HUES6 (cell line): ENCODE data around the gene SIRPD.

Source experiments
- H3K27ac ChIP-seq: 2 replicates; pipeline ENCODE4 v1.7.0; 2013; ENCODE audit warnings: low read depth, mild to moderate bottlenecking, low read length, inconsistent platforms
- H3K27me3 ChIP-seq: 2 replicates; pipeline ENCODE4 v1.6.1; 2013; ENCODE audit warnings: low read length; ENCODE audit not compliant: control insufficient read depth, insufficient read depth
- H3K36me3 ChIP-seq: 2 replicates; pipeline ENCODE4 v1.6.1; 2013; ENCODE audit warnings: low read length; ENCODE audit not compliant: control insufficient read depth, insufficient read depth
- H3K4me1 ChIP-seq: 2 replicates; pipeline ENCODE4 v1.6.1; 2013; ENCODE audit warnings: low read length; ENCODE audit not compliant: control insufficient read depth, insufficient read depth
- H3K4me3 ChIP-seq: 2 replicates; pipeline ENCODE4 v1.5.1; 2013; ENCODE audit warnings: low read depth, low read length
- H3K9ac ChIP-seq: one replicate; pipeline ENCODE4 v1.6.1; 2013; ENCODE audit warnings: mild to moderate bottlenecking, low read length
- H3K9me3 ChIP-seq: 2 replicates; pipeline ENCODE4 v1.6.1; 2013; ENCODE audit warnings: low read depth, low read length; ENCODE audit not compliant: control insufficient read depth, insufficient read depth

Gene SIRPD

DNA sequence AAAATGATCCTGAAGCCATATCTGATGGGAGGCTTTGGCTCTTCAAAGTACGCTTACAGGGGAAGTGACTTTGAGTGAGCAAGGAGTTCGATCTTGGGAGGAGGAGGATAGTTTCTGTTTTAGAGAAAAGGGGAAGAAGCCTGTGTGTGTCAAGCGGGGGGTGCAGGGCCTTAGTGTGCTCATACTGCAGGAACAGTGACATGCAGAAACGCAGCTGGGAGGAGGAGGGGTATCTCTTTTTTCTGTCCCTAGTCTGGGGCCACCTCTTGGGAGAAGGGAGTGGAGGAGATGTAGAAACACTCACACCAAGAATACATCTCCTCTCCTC lies 19.8 kb downstream of the SIRPD start:
- no peak overlapping the region for H3K4me3 ChIP-seq
- H3K27me3 ChIP-seq, result no peaks in the 10 kb centered on the region
- no peaks in the 10 kb centered on the region for H3K9me3 ChIP-seq
- H3K27ac ChIP-seq, result no peak overlapping the region
- no peak overlapping the region for H3K9ac ChIP-seq
- no peaks in the 10 kb centered on the region for H3K4me1 ChIP-seq
- H3K36me3 ChIP-seq, result no peaks in the 10 kb centered on the region

DNA sequence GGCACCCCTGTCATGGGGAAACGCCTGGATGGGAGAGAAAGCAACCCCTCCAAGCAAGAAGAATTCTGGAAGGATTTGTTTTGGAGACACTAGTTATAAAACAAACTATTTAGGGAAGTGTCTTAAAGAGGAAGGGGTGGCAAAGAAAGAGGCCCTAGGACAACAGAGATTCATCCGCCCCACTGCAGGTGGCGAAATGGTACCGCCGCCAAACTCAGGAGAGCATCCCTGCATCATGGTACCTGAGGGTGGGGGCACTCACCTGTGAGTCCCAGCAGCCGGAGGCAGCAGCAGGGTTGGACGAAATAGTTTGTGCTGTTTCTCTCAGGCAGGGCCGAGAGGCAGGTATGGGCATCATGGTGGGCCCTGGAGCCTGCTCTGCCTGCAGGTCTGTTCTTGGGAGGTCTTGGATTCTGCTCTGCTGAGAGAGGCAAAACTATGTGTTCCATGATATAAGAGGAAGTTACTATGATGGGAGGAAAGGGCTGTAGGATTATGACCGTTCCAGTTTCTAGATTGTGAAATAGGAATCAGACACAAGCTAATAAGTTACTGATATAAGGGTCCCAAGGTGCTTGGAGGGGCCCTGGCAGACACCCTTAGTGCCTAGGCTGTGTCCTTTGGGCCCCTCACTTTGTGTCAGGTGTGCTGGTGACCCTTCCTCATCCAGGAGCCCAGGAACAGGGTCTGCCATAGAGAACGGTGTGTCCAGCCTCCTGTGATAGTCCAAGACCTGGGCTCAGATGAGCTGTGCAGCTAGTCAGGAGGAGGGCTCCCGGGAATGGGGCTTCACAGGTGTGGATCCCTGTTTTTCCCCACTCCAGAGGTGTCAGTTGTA lies 20.4 kb downstream of the SIRPD start:
- H3K27me3 ChIP-seq, result no peaks in the 10 kb centered on the region
- H3K27ac ChIP-seq, result no peak overlapping the region
- no peaks in the 10 kb centered on the region for H3K9me3 ChIP-seq
- H3K4me3 ChIP-seq, result no peak overlapping the region
- H3K36me3 ChIP-seq, result no peaks in the 10 kb centered on the region
- no peaks in the 10 kb centered on the region for H3K4me1 ChIP-seq
- H3K9ac ChIP-seq, result no peak overlapping the region

DNA sequence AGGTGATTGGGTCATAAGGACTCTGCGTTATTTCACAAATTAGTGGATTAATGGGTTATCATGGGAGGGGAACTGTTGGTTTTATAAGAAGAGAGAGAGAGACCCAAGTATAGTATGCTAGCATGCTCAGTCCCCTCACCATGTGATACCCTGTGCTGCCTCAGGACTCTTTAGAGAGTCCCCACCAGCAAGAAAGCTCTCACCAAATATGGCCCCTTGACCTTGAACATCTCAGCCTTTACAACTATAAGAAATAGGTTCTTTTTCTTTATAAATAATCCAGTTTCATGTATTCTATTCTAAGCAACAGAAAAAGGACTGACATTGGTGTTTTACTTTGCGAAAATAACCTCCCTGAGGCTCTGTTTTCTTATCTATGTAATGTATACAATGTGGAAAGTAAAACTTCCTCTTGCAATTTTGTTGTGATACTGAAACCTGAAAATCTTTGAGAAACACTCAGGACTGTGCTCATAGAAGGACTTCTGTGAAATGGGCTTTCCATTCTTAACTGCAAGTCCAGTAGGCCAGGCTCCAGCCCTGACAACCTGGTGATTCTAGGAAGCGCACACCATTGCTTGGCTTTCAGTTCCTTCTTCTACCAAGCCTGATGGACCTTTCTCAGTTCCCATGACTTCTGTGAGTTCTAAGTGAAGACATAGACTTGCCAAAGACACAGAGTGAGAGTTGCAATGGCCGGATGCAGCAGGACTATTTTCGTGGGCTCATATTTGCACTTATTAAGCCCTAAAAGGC lies 21.9 kb downstream of the SIRPD start:
- Histone ChIP-seq H3K4me3 (no peak overlapping the region), H3K9me3 (no peaks in the 10 kb centered on the region), H3K27ac (no peak overlapping the region), H3K9ac (no peak overlapping the region), H3K4me1 (no peaks in the 10 kb centered on the region), H3K36me3 (no peaks in the 10 kb centered on the region), H3K27me3 (no peaks in the 10 kb centered on the region)

DNA sequence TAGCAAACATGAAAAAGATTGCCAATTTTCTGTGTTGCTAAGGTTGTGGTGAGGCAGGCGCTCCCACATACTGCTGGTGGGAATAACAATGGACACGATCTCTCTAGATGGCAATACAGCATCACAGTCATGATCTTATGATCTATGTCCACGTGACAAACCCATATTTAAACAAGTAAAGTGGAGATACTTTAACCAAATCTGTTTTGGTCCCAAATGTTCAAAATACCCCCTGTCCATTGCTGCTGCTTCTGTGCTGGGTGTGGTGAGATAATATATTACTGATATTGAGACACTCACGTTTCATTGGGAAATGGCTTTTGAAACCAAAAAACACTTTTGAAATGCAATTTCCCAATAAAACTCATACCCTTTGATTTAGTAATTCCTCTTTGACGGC lies 23.0 kb downstream of the SIRPD start:
- H3K27ac ChIP-seq, result no peak overlapping the region
- H3K36me3 ChIP-seq, result no peaks in the 10 kb centered on the region
- H3K4me3 ChIP-seq, result no peak overlapping the region
- H3K9ac ChIP-seq, result no peak overlapping the region
- H3K27me3 ChIP-seq, result no peaks in the 10 kb centered on the region
- H3K9me3 ChIP-seq, result no peaks in the 10 kb centered on the region
- no peaks in the 10 kb centered on the region for H3K4me1 ChIP-seq

DNA sequence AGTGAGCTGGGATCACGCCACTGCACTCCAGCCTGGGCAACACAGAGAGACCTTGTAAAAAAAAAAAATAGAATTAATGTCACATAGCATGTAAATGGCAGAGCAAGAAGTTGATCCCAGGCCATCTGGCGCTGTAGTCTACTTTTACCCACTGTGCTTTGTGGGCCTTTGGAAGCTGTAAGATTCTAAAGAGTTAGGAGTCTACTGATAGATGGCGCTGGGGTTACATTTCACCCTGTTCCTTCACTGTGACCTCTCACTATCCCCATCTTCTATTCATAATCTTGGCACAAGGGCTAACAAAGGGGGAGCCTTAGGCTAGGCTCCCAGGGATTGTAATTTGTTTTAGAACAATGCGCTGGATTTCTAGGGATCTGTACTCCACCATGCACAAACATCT lies 24.4 kb downstream of the SIRPD start:
- Histone ChIP-seq H3K9me3 (no peaks in the 10 kb centered on the region), H3K4me1 (no peaks in the 10 kb centered on the region), H3K4me3 (no peak overlapping the region), H3K9ac (no peak overlapping the region), H3K36me3 (no peaks in the 10 kb centered on the region), H3K27me3 (no peaks in the 10 kb centered on the region), H3K27ac (no peak overlapping the region)

DNA sequence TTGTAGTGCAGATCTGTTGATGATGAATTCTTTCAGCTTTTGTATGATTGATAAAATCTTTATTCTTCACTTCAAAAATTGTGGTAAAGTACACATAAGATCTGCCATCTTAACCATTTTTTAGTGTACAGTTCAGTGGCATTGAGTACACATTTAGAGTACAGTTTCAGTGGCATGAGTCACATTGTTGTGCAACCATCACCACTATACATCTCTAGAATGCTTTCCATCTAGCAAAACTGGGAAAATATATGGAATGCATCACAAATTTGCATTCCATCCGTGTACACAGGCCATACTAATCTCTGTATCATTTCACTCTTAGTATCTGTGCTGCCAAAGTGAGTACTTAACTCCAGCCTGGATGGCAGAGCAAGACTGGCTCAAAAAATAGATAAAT lies 28.7 kb downstream of the SIRPD start:
- Histone ChIP-seq H3K4me1 (no peaks in the 10 kb centered on the region), H3K9ac (no peak overlapping the region), H3K36me3 (no peaks in the 10 kb centered on the region), H3K4me3 (no peak overlapping the region), H3K27me3 (no peaks in the 10 kb centered on the region), H3K9me3 (no peaks in the 10 kb centered on the region), H3K27ac (no peak overlapping the region)

DNA sequence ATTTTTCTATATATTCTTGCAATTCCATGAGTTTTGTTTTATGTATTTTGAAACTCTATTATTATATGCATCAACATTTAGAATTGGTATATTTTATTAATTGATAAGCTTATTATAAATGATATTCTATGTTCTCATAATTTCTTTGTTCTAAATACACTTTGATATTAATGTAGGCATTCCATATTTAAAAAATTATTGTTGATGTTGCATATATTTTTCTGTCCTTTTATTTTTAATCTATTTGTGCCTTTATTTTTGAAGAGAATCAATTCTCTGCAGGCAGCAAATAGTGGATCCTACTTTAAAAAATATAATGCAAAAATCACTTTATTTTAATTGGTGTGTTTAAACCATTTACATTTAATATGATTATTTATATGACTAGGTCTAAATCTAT lies 29.6 kb downstream of the SIRPD start:
- Histone ChIP-seq H3K36me3 (no peaks in the 10 kb centered on the region), H3K4me1 (no peaks in the 10 kb centered on the region), H3K27ac (no peak overlapping the region), H3K9me3 (no peaks in the 10 kb centered on the region), H3K9ac (no peak overlapping the region), H3K27me3 (no peaks in the 10 kb centered on the region), H3K4me3 (no peak overlapping the region)

DNA sequence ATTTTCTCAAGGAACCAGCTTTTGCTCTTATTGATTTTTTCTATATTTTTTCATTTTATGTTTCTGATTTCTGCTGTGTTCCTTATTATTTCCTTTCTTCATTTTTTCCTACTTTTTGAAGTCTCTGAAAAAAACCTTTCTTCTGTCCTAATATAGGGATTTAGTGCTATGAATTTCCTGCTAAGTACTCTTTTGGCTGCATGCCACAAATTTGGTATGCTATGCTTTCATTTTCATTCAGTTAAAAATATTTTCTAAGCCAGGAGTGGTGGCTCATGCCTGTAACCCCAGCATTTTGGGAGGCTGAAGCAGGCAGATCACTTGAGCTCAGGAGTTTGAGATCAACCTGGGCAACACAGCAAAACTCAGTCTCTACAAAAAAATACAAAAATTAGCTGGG lies 30.6 kb downstream of the SIRPD start:
- no peaks in the 10 kb centered on the region for H3K4me1 ChIP-seq
- H3K27ac ChIP-seq, result no peak overlapping the region
- no peaks in the 10 kb centered on the region for H3K27me3 ChIP-seq
- H3K9me3 ChIP-seq, result no peaks in the 10 kb centered on the region
- H3K36me3 ChIP-seq, result no peaks in the 10 kb centered on the region
- H3K9ac ChIP-seq, result no peak overlapping the region
- no peak overlapping the region for H3K4me3 ChIP-seq

DNA sequence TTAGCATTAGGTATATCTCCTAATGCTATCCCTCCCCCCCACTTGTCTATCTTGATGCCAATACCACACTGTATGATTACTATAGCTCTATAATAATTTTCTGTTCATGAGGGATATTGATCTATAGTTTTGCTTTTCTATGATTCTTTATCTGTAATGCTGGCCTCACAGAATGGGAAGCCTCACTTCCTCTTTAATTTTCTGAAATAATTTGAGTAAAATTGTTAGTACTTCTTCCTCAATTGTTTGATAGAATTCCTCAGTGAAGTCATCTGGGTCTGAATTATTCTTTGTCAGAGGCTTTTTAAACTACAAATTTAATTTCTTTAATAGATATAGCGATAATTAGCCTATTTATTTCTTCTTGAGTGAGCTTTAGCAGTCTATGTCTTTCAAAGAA lies 31.2 kb downstream of the SIRPD start:
- H3K9ac ChIP-seq, result no peak overlapping the region
- no peaks in the 10 kb centered on the region for H3K27me3 ChIP-seq
- no peaks in the 10 kb centered on the region for H3K36me3 ChIP-seq
- no peak overlapping the region for H3K4me3 ChIP-seq
- no peaks in the 10 kb centered on the region for H3K9me3 ChIP-seq
- no peaks in the 10 kb centered on the region for H3K4me1 ChIP-seq
- no peak overlapping the region for H3K27ac ChIP-seq

DNA sequence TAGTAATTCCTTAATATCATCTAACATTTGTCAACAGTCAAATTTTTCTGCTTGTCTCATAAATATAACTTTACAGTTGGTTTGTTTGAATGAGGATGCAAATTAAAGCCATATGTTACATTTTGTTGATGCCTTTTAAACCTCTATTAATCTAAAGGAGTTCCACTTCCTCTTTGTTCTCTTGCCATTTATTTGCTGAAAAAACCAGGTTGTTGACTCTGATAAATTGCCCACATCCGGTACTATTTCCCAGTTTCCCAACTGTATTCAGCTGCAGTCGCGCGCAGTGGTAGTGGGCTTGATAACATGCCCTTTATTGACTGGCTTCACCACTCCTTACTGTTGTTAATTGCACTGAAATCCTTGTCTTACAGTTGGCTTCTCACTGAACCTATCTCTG lies 33.5 kb downstream of the SIRPD start:
- H3K9me3 ChIP-seq, result no peaks in the 10 kb centered on the region
- H3K36me3 ChIP-seq, result no peaks in the 10 kb centered on the region
- no peaks in the 10 kb centered on the region for H3K4me1 ChIP-seq
- H3K27ac ChIP-seq, result no peak overlapping the region
- H3K27me3 ChIP-seq, result no peaks in the 10 kb centered on the region
- H3K9ac ChIP-seq, result no peak overlapping the region
- H3K4me3 ChIP-seq, result no peak overlapping the region

DNA sequence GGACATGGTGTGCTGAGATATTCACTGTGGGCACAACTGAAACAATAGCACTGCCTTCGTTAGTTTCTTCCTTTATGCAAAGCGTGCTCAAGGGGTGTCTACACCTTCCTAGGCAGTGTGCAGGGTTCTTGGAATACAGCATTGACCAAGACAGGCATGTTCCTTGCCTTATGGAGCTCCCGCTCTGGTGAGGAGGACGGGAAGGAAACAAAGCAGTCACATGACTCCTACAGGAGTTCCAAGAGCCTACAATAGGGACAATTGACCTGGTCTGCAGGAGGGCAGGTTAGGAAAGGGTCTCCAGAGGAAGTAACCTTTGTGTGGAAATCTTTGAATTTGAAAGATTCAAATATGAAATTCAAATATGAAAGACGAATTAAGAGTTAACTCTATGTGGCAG lies 40.5 kb downstream of the SIRPD start:
- Histone ChIP-seq H3K9ac (no peak overlapping the region), H3K9me3 (no peaks in the 10 kb centered on the region), H3K4me1 (0 out of 2 replicates have a peak, but pooled peaks cover 3% of the 10 kb centered on the region), H3K36me3 (no peaks in the 10 kb centered on the region), H3K4me3 (no peak overlapping the region), H3K27me3 (no peaks in the 10 kb centered on the region), H3K27ac (no peak overlapping the region)
